ENCODE measurements around the gene ULBP1.
"Not testable (repeated sequence)": the region's sequence is repeated elsewhere in the genome, so short reads cannot be mapped to it uniquely, and the experiment has no call there.

ULBP1 gene

GRCh38 chr6:150008588-150008987 lies 44.8 kb downstream of the ULBP1 start:
- DNase-seq = peak in 1 of 2 experiments; percentile 29

- DNase-seq = not testable (repeated sequence)
Observed at GRCh38 chr6:150012846-150013784, 49.4 kb downstream of the ULBP1 start.

- not testable (repeated sequence) for DNase-seq
Observed at GRCh38 chr6:150013785-150014622, 50.3 kb downstream of the ULBP1 start.

- DNase-seq = not testable (repeated sequence)
Observed at GRCh38 chr6:150014623-150015280, 51.0 kb downstream of the ULBP1 start.

- DNase-seq = not testable (repeated sequence)
Observed at GRCh38 chr6:150015281-150016001, 51.7 kb downstream of the ULBP1 start.

GRCh38 chr6:150016324-150017185 lies 52.8 kb downstream of the ULBP1 start:
- peak in 1 of 2 experiments; percentile 34 for DNase-seq

- not testable (repeated sequence) for DNase-seq
Observed at GRCh38 chr6:150017186-150017521, 53.4 kb downstream of the ULBP1 start.

GRCh38 chr6:150018846-150019580 lies 55.3 kb downstream of the ULBP1 start:
- DNase-seq = no peak

GRCh38 chr6:150021870-150022269 lies 58.1 kb downstream of the ULBP1 start:
- not testable (repeated sequence) for DNase-seq

All from stimulated activated CD4-positive, alpha-beta T cell treated with anti-CD3 and anti-CD28 coated beads, Interleukin-4, amount 100 ng/mL, for 4 hours (primary cell).